Measurements from ENCODE around the gene BMPR1B. TPM values are rescaled to one million over a fixed set of nuclear protein-coding genes. Genes with fewer than 3 reads are reported as not detected.

The BMPR1B gene
- total RNA-seq, 3 donors from 2014 or later: 0.36 to 3.3 (median 0.81) TPM

- intact Hi-C loops (cut with DNase I, micrococcal nuclease): no loop called here
- Histone ChIP-seq H3K4me1 (ENCODE audit: low read depth) (no peaks in the 10 kb centered on the region), H3K4me3 (no peak overlapping the region), H3K9me3 (no peaks in the 10 kb centered on the region), H3K36me3 (ENCODE audit: low read depth) (no peaks in the 10 kb centered on the region)
- no peak for TF ChIP-seq CTCF (IDR thresholded peaks at IDR 0.05)
- ATAC-seq: no peak
- no peak for DNase-seq
These were observed 132.8 kb downstream of the BMPR1B start for GRCh38 chr4:94890579-94890978.

DNA sequence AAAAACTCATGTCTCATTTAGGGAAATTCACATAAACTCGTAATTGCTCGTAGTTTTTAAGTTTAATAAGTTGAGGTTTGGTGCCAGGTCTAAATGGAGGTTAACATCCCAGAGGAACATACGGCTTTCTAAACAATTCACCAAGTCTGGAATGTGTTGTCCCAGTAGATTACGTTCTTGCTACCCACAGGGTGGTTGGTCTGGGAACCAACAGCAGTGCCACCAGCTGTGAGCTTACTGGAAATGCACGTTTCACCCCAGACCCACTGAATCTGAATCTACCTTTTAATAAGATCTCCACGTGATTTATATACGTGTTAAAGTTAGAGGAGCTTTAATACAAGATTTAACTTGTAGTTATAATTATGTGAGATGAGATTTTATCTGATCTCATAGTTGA is 134.3 kb downstream of the BMPR1B start:
- DNase-seq: no peak
- Histone ChIP-seq H3K4me3 (no peak overlapping the region), H3K9me3 (no peaks in the 10 kb centered on the region), H3K4me1 (ENCODE audit: low read depth) (no peaks in the 10 kb centered on the region), H3K36me3 (ENCODE audit: low read depth) (no peaks in the 10 kb centered on the region)
- no peak for ATAC-seq
- intact Hi-C loops (cut with DNase I, micrococcal nuclease): no loop called here
- TF ChIP-seq CTCF (IDR thresholded peaks at IDR 0.05): no peak

DNA sequence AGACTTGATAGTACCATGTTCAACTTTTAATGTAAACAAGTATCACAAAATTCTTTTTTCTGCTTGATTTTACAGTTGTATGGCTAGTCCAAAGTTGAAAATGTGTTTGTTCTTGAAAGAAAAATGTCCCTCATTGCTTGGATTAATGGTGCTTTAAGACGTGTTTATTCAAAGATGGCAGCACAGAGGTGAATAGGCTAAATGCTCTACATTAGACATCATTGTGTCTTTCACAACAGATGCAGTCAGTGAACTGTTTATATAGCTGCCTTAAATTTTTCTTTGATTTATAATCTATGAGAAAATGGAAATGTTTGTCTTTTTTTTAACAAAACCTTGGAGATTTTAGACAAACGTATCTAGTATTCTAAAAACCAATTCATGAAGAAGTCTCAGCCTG is 137.3 kb downstream of the BMPR1B start:
- no peaks in the 10 kb centered on the region for H3K36me3 ChIP-seq (ENCODE audit: low read depth)
- H3K9me3 ChIP-seq: no peaks in the 10 kb centered on the region
- intact Hi-C loops (cut with DNase I, micrococcal nuclease): no loop called here
- TF ChIP-seq CTCF (IDR thresholded peaks at IDR 0.05): no peak
- H3K4me3 ChIP-seq: no peak overlapping the region
- DNase-seq: no peak
- no peak for ATAC-seq
- H3K4me1 ChIP-seq (ENCODE audit: low read depth): no peaks in the 10 kb centered on the region

DNA sequence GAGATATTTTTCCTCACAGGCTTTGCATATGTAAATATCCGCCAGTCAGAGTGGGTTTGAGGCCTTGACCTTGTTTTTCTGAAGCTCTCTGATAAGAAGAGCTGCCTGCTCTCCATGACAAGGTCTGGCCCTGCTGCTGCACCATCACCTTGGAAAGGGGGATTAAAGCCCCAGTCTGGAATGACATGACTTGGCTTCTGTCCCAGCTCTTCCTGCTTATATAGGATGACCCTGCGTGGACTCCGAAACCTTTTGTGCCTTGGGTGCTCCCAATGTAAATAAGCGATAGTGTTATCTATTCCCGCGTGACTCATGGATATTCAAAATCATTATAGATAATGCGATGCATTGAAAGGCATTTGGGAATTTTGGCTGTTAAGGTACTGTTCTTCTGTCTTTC is 139.3 kb downstream of the BMPR1B start:
- H3K36me3 ChIP-seq (ENCODE audit: low read depth): no peaks in the 10 kb centered on the region
- intact Hi-C loops (cut with DNase I, micrococcal nuclease): no loop called here
- H3K9me3 ChIP-seq: no peaks in the 10 kb centered on the region
- no peaks in the 10 kb centered on the region for H3K4me1 ChIP-seq (ENCODE audit: low read depth)
- ATAC-seq (no peak), DNase-seq (no peak)
- H3K4me3 ChIP-seq: no peak overlapping the region
- TF ChIP-seq CTCF (IDR thresholded peaks at IDR 0.05): no peak

DNA sequence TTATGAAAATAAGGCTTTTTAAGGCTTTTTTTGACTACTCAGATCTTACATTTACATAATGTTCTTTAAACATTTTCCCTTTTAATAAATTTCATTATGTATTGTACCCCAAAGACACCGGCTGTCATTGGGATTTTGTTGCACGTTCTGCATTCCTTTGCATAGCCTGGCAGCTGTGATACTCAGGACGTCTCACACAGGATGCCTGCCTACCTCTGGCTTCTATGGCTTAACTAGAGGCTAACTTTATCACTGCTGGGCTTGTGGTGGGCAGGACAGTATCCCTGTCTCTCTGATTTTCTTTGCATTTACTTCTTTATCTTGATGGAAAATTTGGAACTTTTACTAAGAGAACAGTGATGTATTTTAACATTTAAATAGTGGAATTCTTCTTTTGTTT is 147.8 kb downstream of the BMPR1B start:
- DNase-seq (no peak), ATAC-seq (no peak)
- Histone ChIP-seq H3K9me3 (no peaks in the 10 kb centered on the region), H3K4me1 (ENCODE audit: low read depth) (no peaks in the 10 kb centered on the region), H3K36me3 (ENCODE audit: low read depth) (no peaks in the 10 kb centered on the region), H3K4me3 (no peak overlapping the region)
- no peak for TF ChIP-seq CTCF (IDR thresholded peaks at IDR 0.05)
- intact Hi-C loops (cut with DNase I, micrococcal nuclease): no loop called here

DNA sequence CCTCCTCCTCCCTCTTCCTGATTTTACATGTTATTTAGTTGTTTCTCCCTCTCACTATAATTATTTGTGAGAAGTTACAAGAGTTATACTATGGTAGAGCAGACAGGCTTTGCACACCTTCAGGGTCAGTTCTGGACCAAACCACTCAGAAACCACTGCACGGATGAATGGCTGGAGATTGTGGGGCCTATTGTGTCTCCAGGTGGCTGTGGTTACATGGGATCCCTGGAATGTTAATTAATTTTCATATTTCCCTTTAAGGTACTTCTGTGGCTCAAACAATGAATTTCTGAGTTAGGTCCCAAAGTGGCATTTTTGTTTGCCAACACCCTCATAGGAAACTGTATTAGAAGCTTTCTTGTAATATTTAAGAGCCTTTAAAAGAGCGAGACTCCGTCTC is 151.9 kb downstream of the BMPR1B start:
- intact Hi-C loops (cut with DNase I, micrococcal nuclease): no loop called here
- Histone ChIP-seq H3K9me3 (no peaks in the 10 kb centered on the region), H3K36me3 (ENCODE audit: low read depth) (no peaks in the 10 kb centered on the region), H3K4me3 (no peak overlapping the region), H3K4me1 (ENCODE audit: low read depth) (no peaks in the 10 kb centered on the region)
- no peak for ATAC-seq
- no peak for DNase-seq
- no peak for TF ChIP-seq CTCF (IDR thresholded peaks at IDR 0.05)
